Adrenal gland (tissue), 5 donors: ENCODE measurements around the gene CMTR1.

Source experiments
- CTCF ChIP-seq, 6 experiments: fragments of 450-650 bp in 4 of 6; fragments of 200-600 bp in 2 of 6; sonication (generic) in 1 of 6; IDR thresholded peaks; 1 replicate in 5 of 6; 2 replicates in 1 of 6; pipeline versions ENCODE4 v1.5.1 to v1.8.0; 2016 to 2021; ENCODE audit warnings: antibody characterized with exemption in 6 of 6, mild to moderate bottlenecking in 2 of 6, moderate library complexity in 1 of 6
- POLR2A ChIP-seq, 2 donors: fragments of 450-650 bp; IDR thresholded peaks; one replicate each; pipeline ENCODE4 v1.6.1; 2017; ENCODE audit warnings: antibody characterized with exemption in 2 of 2, mild to moderate bottlenecking in 2 of 2, moderate library complexity in 1 of 2
- donor health status: DM: no; HTN: no; CAD: no.

- TF ChIP-seq CTCF (IDR thresholded peaks at IDR 0.05), result no peak
- TF ChIP-seq POLR2A (IDR thresholded peaks at IDR 0.05), result no peak
Measured at GRCh38 chr6:37435373-37435772, 2.4 kb downstream of the CMTR1 start.
